HepG2 (cell line): ENCODE measurements around the gene RRP12. TPM values are rescaled to one million over a fixed set of nuclear protein-coding genes. Genes with fewer than 3 reads are reported as not detected.

Experiments used
- ARID2 ChIP-seq: sonication (generic); formaldehyde crosslinking; IDR thresholded peaks from 2 replicates; pipeline ENCODE4 v1.8.1; 2022; ENCODE audit warnings: mild to moderate bottlenecking, missing genetic modification reagents, borderline replicate concordance
- DMTF1 ChIP-seq: sonication (generic); formaldehyde crosslinking; IDR thresholded peaks from 2 replicates; pipeline ENCODE4 v1.4.0; 2020; ENCODE audit warnings: mild to moderate bottlenecking, missing genetic modification reagents
- FIP1L1 ChIP-seq: fragments of 200-400 bp; formaldehyde crosslinking; IDR thresholded peaks from 2 replicates; pipeline ENCODE4 v1.6.1; 2018; ENCODE audit warnings: low read depth, mild to moderate bottlenecking, low read length, moderate library complexity, borderline replicate concordance; ENCODE audit not compliant: insufficient read depth
- HMG20B ChIP-seq: conservative IDR thresholded peaks from 2 replicates; pipeline ENCODE4 v1.6.1; 2016; ENCODE audit warnings: missing genetic modification reagents, missing compliant biosample characterization
- MAFK ChIP-seq, 2 experiments: IDR thresholded peaks in 1 of 2; conservative IDR thresholded peaks in 1 of 2; 2 replicates each; pipeline ENCODE4 v1.6.1; 2011; ENCODE audit warnings: improper control_type of control experiment in 2 of 2, low read length in 2 of 2
- PAWR ChIP-seq: sonication (generic); formaldehyde crosslinking; IDR thresholded peaks from 2 replicates; pipeline ENCODE4 v1.4.0; 2020; ENCODE audit warnings: missing genetic modification reagents, mild to moderate bottlenecking, borderline replicate concordance
- RARG ChIP-seq: sonication (generic); formaldehyde crosslinking; IDR thresholded peaks from 2 replicates; pipeline ENCODE4 v1.4.0; 2020; ENCODE audit warnings: low read depth, mild to moderate bottlenecking, missing genetic modification reagents
- RELA ChIP-seq: sonication (generic); formaldehyde crosslinking; IDR thresholded peaks from 2 replicates; pipeline ENCODE4 v1.4.0; 2020; ENCODE audit warnings: missing genetic modification reagents
- SAP130 ChIP-seq: IDR thresholded peaks from 2 replicates; pipeline ENCODE4 v1.6.1; 2016; ENCODE audit warnings: low read depth
- SP5 ChIP-seq: IDR thresholded peaks from 2 replicates; pipeline ENCODE4 v1.6.1; 2016; ENCODE audit warnings: low read depth, borderline replicate concordance
- ZNF18 ChIP-seq: sonication (generic); formaldehyde crosslinking; IDR thresholded peaks from 2 replicates; pipeline ENCODE4 v1.8.0; 2022; ENCODE audit warnings: mild to moderate bottlenecking, missing genetic modification reagents; ENCODE audit not compliant: insufficient replicate concordance
- ZNF331 ChIP-seq: sonication (generic); formaldehyde crosslinking; IDR thresholded peaks from 2 replicates; pipeline ENCODE4 v1.4.0; 2020; ENCODE audit warnings: missing genetic modification reagents
- ZNF687 ChIP-seq: sonication (generic); formaldehyde crosslinking; IDR thresholded peaks from 2 replicates; pipeline ENCODE4 v1.5.1; 2020; ENCODE audit warnings: mild to moderate bottlenecking, missing genetic modification reagents, moderate library complexity
- polyA plus RNA-seq, 8 experiments: library from polyadenylated mRNA; depleted of rRNA in 3 of 8; stranded (reverse) in 7 of 8; unstranded in 1 of 8; fragments of >200 nt; fragmentation: Illumina TruSeq in 4 of 8; extraction: Trizol in 4 of 8; gene quantifications; 2 replicates each; pipeline versions ENCODE4 v1.2.1 to v1.2.3, GENCODE V29; 2011 to 2016; ENCODE audit warnings: low read depth in 4 of 8, missing spikeins in 1 of 8, mixed read lengths in 1 of 8; ENCODE audit not compliant: insufficient read depth in 1 of 8
- total RNA-seq, 5 experiments: library from RNA; depleted of rRNA; stranded (reverse); fragments of >200 nt; fragmentation: Illumina TruSeq; extraction: Trizol; gene quantifications; 2 replicates each; pipeline ENCODE4 v1.2.3, GENCODE V29; 2016; ENCODE audit warnings: low read depth in 1 of 5
- TF ChIP-seq, protein P1 (sequence below): sonication (generic); formaldehyde crosslinking; IDR thresholded peaks from 2 replicates; pipeline ENCODE4 v1.5.0; 2020; ENCODE audit warnings: mild to moderate bottlenecking, missing genetic modification reagents
- TF ChIP-seq, protein P2 (sequence below): sonication (generic); formaldehyde crosslinking; IDR thresholded peaks from 2 replicates; pipeline ENCODE4 v1.5.0; 2020; ENCODE audit warnings: missing genetic modification reagents, mild to moderate bottlenecking, borderline replicate concordance
- TF ChIP-seq, protein P3 (sequence below): sonication (generic); formaldehyde crosslinking; IDR thresholded peaks from 2 replicates; pipeline ENCODE4 v1.8.1; 2023; ENCODE audit warnings: missing genetic modification reagents, mild to moderate bottlenecking, borderline replicate concordance

The RRP12 gene
- total and polyA plus RNA-seq, 2 of the 13 experiments (the other 11 are each of a cell fraction or from before 2014, with no cell fraction given): 13.2 to 39.4 TPM

- TF ChIP-seq ZNF687 (CRISPR knock-in tag) (peak; percentile 91), ZNF18 (CRISPR knock-in tag) (no peak), FIP1L1 (no peak), HMG20B (CRISPR knock-in tag) (no peak), PAWR (CRISPR knock-in tag) (no peak), ZNF331 (CRISPR knock-in tag) (no peak), MAFK (conservative IDR thresholded peaks at IDR 0.05 in 1 of 2, IDR thresholded peaks at IDR 0.05 in 1 of 2; ENCODE audit: low read length in 2 of 2) (no peak), SAP130 (CRISPR knock-in tag) (peak; percentile 73), SP5 (CRISPR knock-in tag) (no peak), DMTF1 (CRISPR knock-in tag) (no peak), RELA (CRISPR knock-in tag) (no peak), RARG (CRISPR knock-in tag) (no peak), ARID2 (CRISPR knock-in tag) (peak; percentile 45; the same call in 1 of the 2 replicates)
- TF ChIP-seq, protein P1, sequence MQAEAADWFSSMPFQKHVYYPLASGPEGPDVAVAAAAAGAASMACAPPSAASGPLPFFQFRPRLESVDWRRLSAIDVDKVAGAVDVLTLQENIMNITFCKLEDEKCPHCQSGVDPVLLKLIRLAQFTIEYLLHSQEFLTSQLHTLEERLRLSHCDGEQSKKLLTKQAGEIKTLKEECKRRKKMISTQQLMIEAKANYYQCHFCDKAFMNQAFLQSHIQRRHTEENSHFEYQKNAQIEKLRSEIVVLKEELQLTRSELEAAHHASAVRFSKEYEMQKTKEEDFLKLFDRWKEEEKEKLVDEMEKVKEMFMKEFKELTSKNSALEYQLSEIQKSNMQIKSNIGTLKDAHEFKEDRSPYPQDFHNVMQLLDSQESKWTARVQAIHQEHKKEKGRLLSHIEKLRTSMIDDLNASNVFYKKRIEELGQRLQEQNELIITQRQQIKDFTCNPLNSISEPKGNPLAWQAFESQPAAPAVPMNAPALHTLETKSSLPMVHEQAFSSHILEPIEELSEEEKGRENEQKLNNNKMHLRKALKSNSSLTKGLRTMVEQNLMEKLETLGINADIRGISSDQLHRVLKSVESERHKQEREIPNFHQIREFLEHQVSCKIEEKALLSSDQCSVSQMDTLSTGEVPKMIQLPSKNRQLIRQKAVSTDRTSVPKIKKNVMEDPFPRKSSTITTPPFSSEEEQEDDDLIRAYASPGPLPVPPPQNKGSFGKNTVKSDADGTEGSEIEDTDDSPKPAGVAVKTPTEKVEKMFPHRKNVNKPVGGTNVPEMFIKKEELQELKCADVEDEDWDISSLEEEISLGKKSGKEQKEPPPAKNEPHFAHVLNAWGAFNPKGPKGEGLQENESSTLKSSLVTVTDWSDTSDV: no peak
- TF ChIP-seq, protein P2, sequence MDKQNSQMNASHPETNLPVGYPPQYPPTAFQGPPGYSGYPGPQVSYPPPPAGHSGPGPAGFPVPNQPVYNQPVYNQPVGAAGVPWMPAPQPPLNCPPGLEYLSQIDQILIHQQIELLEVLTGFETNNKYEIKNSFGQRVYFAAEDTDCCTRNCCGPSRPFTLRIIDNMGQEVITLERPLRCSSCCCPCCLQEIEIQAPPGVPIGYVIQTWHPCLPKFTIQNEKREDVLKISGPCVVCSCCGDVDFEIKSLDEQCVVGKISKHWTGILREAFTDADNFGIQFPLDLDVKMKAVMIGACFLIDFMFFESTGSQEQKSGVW: no peak
- TF ChIP-seq, protein P3, sequence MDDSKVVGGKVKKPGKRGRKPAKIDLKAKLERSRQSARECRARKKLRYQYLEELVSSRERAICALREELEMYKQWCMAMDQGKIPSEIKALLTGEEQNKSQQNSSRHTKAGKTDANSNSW (CRISPR knock-in tag): no peak
These were observed 81.3 kb downstream of the RRP12 start (continued) for GRCh38 chr10:97319671-97320479.
